A549 treated with RU486 at 1 μM for 4 hours (cell line): ENCODE data around the gene TNFRSF14. TPM values are rescaled to one million over a fixed set of nuclear protein-coding genes. Genes with fewer than 3 reads are reported as not detected.

Experiments used
- total RNA-seq: library from RNA; stranded (reverse); fragments of 200-300 nt; extraction: Qiagen RNA extraction; gene quantifications from 5 replicates; pipeline ENCODE4 v1.2.3, GENCODE V29; 2022; ENCODE audit warnings: low read depth

The TNFRSF14 gene
- total RNA-seq = 0.10 to 0.25 TPM (median 0.16 TPM) in 4 of 5 replicates, not detected in the other

GRCh38 chr1:2556277-2556677 lies at the start of gene TNFRSF14:
Gene TNFRSF14, plus strand, starts transcription at chr1:2556371. Its CDS starts 294 bp downstream, at chr1:2556665.

GRCh38 chr1:2525920-2526823 lies 30.0 kb upstream of the TNFRSF14 start, which contains the start of gene PANK4:
Gene PANK4, minus strand, starts transcription at chr1:2526596. Its CDS starts 9 bp downstream, at chr1:2526587.

GRCh38 chr1:2529784-2530512 lies 26.2 kb upstream of the TNFRSF14 start, which contains the start of gene HES5:
Gene HES5, minus strand, starts transcription at chr1:2530263. Its CDS starts 99 bp downstream, at chr1:2530164.

GRCh38 chr1:2586154-2587070 lies 30.2 kb downstream of the TNFRSF14 start, which contains the start of gene PRXL2B:
Gene PRXL2B, plus strand, starts transcription at chr1:2586777. Its CDS starts 109 bp downstream, at chr1:2586886.

Other genes with a start within 250 kb of the TNFRSF14 start
- 4.6 to 8.3 TPM (median 6.2 TPM) in 5 replicates for gene MORN1, start 164.8 kb upstream of the TNFRSF14 start, total RNA-seq
- 95.6 to 133 TPM (median 119 TPM) in 5 replicates for gene RER1, start 164.5 kb upstream of the TNFRSF14 start, total RNA-seq
- 16.8 to 24.4 TPM (median 24.0 TPM) in 5 replicates for gene PEX10, start 143.8 kb upstream of the TNFRSF14 start, total RNA-seq
- 0.14 to 0.48 TPM (median 0.28 TPM) in 5 replicates for gene PLCH2, start 80.1 kb upstream of the TNFRSF14 start, total RNA-seq
- gene PANK4, start 29.8 kb upstream of the TNFRSF14 start, total RNA-seq = 7.0 to 11.3 TPM (median 10.3 TPM) in 5 replicates
- gene HES5, start 26.1 kb upstream of the TNFRSF14 start, total RNA-seq = not detected in 5 replicates
- gene PRXL2B, start 30.4 kb downstream of the TNFRSF14 start, total RNA-seq = 17.2 to 23.4 TPM (median 19.9 TPM) in 5 replicates
- gene MMEL1, start 76.6 kb downstream of the TNFRSF14 start, total RNA-seq = not detected in 5 replicates
- 0.02 to 0.05 TPM (median 0.03 TPM) in 5 replicates for gene TTC34, start 245.3 kb downstream of the TNFRSF14 start, total RNA-seq